ENCODE data around the gene TFDP2. TPM values are rescaled to one million over a fixed set of nuclear protein-coding genes. Genes with fewer than 3 reads are reported as not detected.

The TFDP2 gene
- total RNA-seq, 4 donors from 2014 or later = 21.6 to 58.7 (median 44.1) TPM

- 83% methylated on average over 3 of the region's 3 CpGs for WGBS
- Histone ChIP-seq H3K4me3 (no peak overlapping the region), H3K4me1 (no peaks in the 10 kb centered on the region), H3K9me3 (no peaks in the 10 kb centered on the region), H3K27ac (no peak overlapping the region), H3K36me3 (peaks cover 41% of the 10 kb centered on the region), H3K27me3 (no peaks in the 10 kb centered on the region)
- DNase-seq (ENCODE audit: low spot score in 2 of 2) = no peak
- TF ChIP-seq CTCF (IDR thresholded peaks at IDR 0.05) = no peak
- TF ChIP-seq POLR2AphosphoS5 (IDR thresholded peaks at IDR 0.05) = no peak
- TF ChIP-seq EP300 (IDR thresholded peaks at IDR 0.05) = no peak
- no peak for TF ChIP-seq POLR2A (IDR thresholded peaks at IDR 0.05)
Observed at GRCh38 chr3:142168514-142168913, 19.2 kb upstream of the TFDP2 start.

GRCh38 chr3:142165194-142165593 is 15.8 kb upstream of the TFDP2 start:
- 93% methylated on average over 3 of the region's 3 CpGs for WGBS
- no peaks in the 10 kb centered on the region for H3K27me3 ChIP-seq
- H3K9me3 ChIP-seq = no peaks in the 10 kb centered on the region
- DNase-seq (ENCODE audit: low spot score in 2 of 2) = no peak
- H3K4me1 ChIP-seq = no peaks in the 10 kb centered on the region
- peaks cover 31% of the 10 kb centered on the region for H3K36me3 ChIP-seq
- no peak overlapping the region for H3K4me3 ChIP-seq
- H3K27ac ChIP-seq = no peak overlapping the region
- no peak for TF ChIP-seq CTCF (IDR thresholded peaks at IDR 0.05)
- TF ChIP-seq POLR2A (IDR thresholded peaks at IDR 0.05) = no peak
- no peak for TF ChIP-seq POLR2AphosphoS5 (IDR thresholded peaks at IDR 0.05)
- no peak for TF ChIP-seq EP300 (IDR thresholded peaks at IDR 0.05)

GRCh38 chr3:142159083-142159740 is 9.9 kb upstream of the TFDP2 start:
- DNase-seq (ENCODE audit: low spot score in 2 of 2) = no peak
- TF ChIP-seq POLR2A (IDR thresholded peaks at IDR 0.05) (no peak), POLR2AphosphoS5 (IDR thresholded peaks at IDR 0.05) (no peak), CTCF (IDR thresholded peaks at IDR 0.05) (no peak), EP300 (IDR thresholded peaks at IDR 0.05) (no peak)
- H3K36me3 ChIP-seq = peaks cover 12% of the 10 kb centered on the region
- H3K4me1 ChIP-seq = peaks cover 3% of the 10 kb centered on the region
- WGBS = 81% methylated on average over 4 of the region's 4 CpGs
- no peak overlapping the region for H3K27ac ChIP-seq
- H3K27me3 ChIP-seq = no peaks in the 10 kb centered on the region
- H3K9me3 ChIP-seq = no peaks in the 10 kb centered on the region
- H3K4me3 ChIP-seq = no peak overlapping the region

GRCh38 chr3:142154186-142154585 is 4.8 kb upstream of the TFDP2 start:
- no peak for TF ChIP-seq POLR2A (IDR thresholded peaks at IDR 0.05)
- no peak for TF ChIP-seq CTCF (IDR thresholded peaks at IDR 0.05)
- TF ChIP-seq EP300 (IDR thresholded peaks at IDR 0.05) = no peak
- TF ChIP-seq POLR2AphosphoS5 (IDR thresholded peaks at IDR 0.05) = no peak
- 44% methylated on average over 3 of the region's 3 CpGs for WGBS
- Histone ChIP-seq H3K9me3 (no peaks in the 10 kb centered on the region), H3K4me3 (no peak overlapping the region), H3K27ac (no peak overlapping the region), H3K4me1 (peaks cover 10% of the 10 kb centered on the region), H3K36me3 (no peaks in the 10 kb centered on the region), H3K27me3 (no peaks in the 10 kb centered on the region)
- DNase-seq (ENCODE audit: low spot score in 2 of 2) = no peak

GRCh38 chr3:142152384-142152783 is 3.0 kb upstream of the TFDP2 start:
- Histone ChIP-seq H3K4me3 (no peak overlapping the region), H3K9me3 (no peaks in the 10 kb centered on the region), H3K4me1 (peaks cover 20% of the 10 kb centered on the region), H3K27ac (no peak overlapping the region), H3K27me3 (no peaks in the 10 kb centered on the region), H3K36me3 (no peaks in the 10 kb centered on the region)
- 31% methylated on average over 3 of the region's 3 CpGs for WGBS
- no peak for TF ChIP-seq POLR2A (IDR thresholded peaks at IDR 0.05)
- no peak for DNase-seq (ENCODE audit: low spot score in 2 of 2)

- Histone ChIP-seq H3K27ac (no peak overlapping the region), H3K4me1 (peaks cover 24% of the 10 kb centered on the region), H3K4me3 (no peak overlapping the region), H3K9me3 (no peaks in the 10 kb centered on the region), H3K36me3 (no peaks in the 10 kb centered on the region), H3K27me3 (no peaks in the 10 kb centered on the region)
- TF ChIP-seq POLR2AphosphoS5 (IDR thresholded peaks at IDR 0.05) (no peak), POLR2A (IDR thresholded peaks at IDR 0.05) (no peak), EP300 (IDR thresholded peaks at IDR 0.05) (no peak), CTCF (IDR thresholded peaks at IDR 0.05) (no peak)
- 89% methylated on average over 1 of the region's 1 CpG for WGBS
- no peak for DNase-seq (ENCODE audit: low spot score in 2 of 2)
Observed at GRCh38 chr3:142151828-142152227, 2.5 kb upstream of the TFDP2 start.

Measured in suprapubic skin (tissue), 4 donors.